ENCODE measurements around the gene SCO1.
"Not testable (repeated sequence)": the region's sequence is repeated elsewhere in the genome, so short reads cannot be mapped to it uniquely, and the experiment has no call there.

SCO1 gene

GRCh38 chr17:10697092-10698081 lies at the start of gene SCO1, which contains the start of gene ADPRM:
SCO1 (minus strand) TSS chr17:10697533; CDS start chr17:10697507, 26 bp downstream.
ADPRM (plus strand) TSS chr17:10697594; CDS start chr17:10704927, 7,333 bp downstream.
- peak; percentile 91 for DNase-seq

GRCh38 chr17:10745231-10745630 lies 47.9 kb upstream of the SCO1 start:
- no peak for DNase-seq

GRCh38 chr17:10744501-10745000 lies 47.2 kb upstream of the SCO1 start:
- DNase-seq = peak; percentile 56

- DNase-seq = no peak
These were observed 46.1 kb upstream of the SCO1 start for GRCh38 chr17:10743316-10744009.

- no peak for DNase-seq
These were observed 45.1 kb upstream of the SCO1 start for GRCh38 chr17:10742431-10742830.

- no peak for DNase-seq
These were observed 44.2 kb upstream of the SCO1 start for GRCh38 chr17:10741416-10742135.

- DNase-seq = no peak
These were observed 42.1 kb upstream of the SCO1 start for GRCh38 chr17:10739386-10739785.

- no peak for DNase-seq
These were observed 41.4 kb upstream of the SCO1 start for GRCh38 chr17:10738521-10739258.

- no peak for DNase-seq
These were observed 40.4 kb upstream of the SCO1 start for GRCh38 chr17:10737736-10738135.

GRCh38 chr17:10737168-10737622 lies 39.9 kb upstream of the SCO1 start:
- DNase-seq = peak; percentile 57

GRCh38 chr17:10735821-10736220 lies 38.5 kb upstream of the SCO1 start:
- no peak for DNase-seq

- no peak for DNase-seq
These were observed 37.9 kb upstream of the SCO1 start for GRCh38 chr17:10735251-10735650.

GRCh38 chr17:10733666-10734065 lies 36.3 kb upstream of the SCO1 start:
- DNase-seq = no peak

GRCh38 chr17:10732121-10732520 lies 34.8 kb upstream of the SCO1 start:
- not testable (repeated sequence) for DNase-seq

- DNase-seq = no peak
These were observed 34.1 kb upstream of the SCO1 start for GRCh38 chr17:10731408-10731879.

- DNase-seq = not testable (repeated sequence)
These were observed 32.9 kb upstream of the SCO1 start for GRCh38 chr17:10730247-10730646.

- peak; percentile 63 for DNase-seq
These were observed 32.2 kb upstream of the SCO1 start, which contains the start of gene TMEM220 for GRCh38 chr17:10729334-10730193. TMEM220 (minus strand) TSS chr17:10730023; CDS start chr17:10729851, 172 bp downstream.

- no peak for DNase-seq
These were observed 31.1 kb upstream of the SCO1 start for GRCh38 chr17:10728331-10728892.

- DNase-seq = no peak
These were observed 29.9 kb upstream of the SCO1 start for GRCh38 chr17:10727192-10727591.

- DNase-seq = no peak
These were observed 28.9 kb upstream of the SCO1 start for GRCh38 chr17:10726196-10726595.

Measured in CD4-positive, alpha-beta T cell treated with Interleukin-6 for 4 hours (primary cell).